Mesenchymal stem cell (in vitro differentiated cells and primary cell): ENCODE results near the gene CSRP1.
A peak's percentile ranks its signal among the peaks of the same experiment; 100 is the strongest.

Experiments used
- DNase-seq: peaks from one replicate; pipeline ENCODE4 v3.0.0-alpha.2; 2013
- H2AFZ ChIP-seq: one replicate; pipeline ENCODE4 v1.6.1; 2013; ENCODE audit warnings: low read depth, mild to moderate bottlenecking, control low read depth, inconsistent platforms, low read length, moderate library complexity
- H2AK5ac ChIP-seq: 2 replicates; pipeline ENCODE4 v1.6.1; 2013; ENCODE audit warnings: low read length, moderate library complexity, mild to moderate bottlenecking, inconsistent platforms; ENCODE audit not compliant: severe bottlenecking
- H2BK120ac ChIP-seq: one replicate; pipeline ENCODE4 v1.6.1; 2013; ENCODE audit warnings: low read depth, mild to moderate bottlenecking, inconsistent platforms, low read length, moderate library complexity
- H2BK12ac ChIP-seq, 2 experiments: one replicate each; pipeline ENCODE4 v1.6.1; 2013; ENCODE audit warnings: inconsistent platforms in 2 of 2, low read length in 2 of 2, mild to moderate bottlenecking in 2 of 2, moderate library complexity in 2 of 2, control low read depth in 1 of 2
- H2BK15ac ChIP-seq: one replicate; pipeline ENCODE4 v1.6.1; 2013; ENCODE audit warnings: mild to moderate bottlenecking, low read depth, inconsistent platforms; ENCODE audit not compliant: poor library complexity, severe bottlenecking
- H2BK5ac ChIP-seq: 2 replicates; pipeline ENCODE4 v1.6.1; 2013; ENCODE audit warnings: low read depth, mild to moderate bottlenecking, low read length, control low read depth, inconsistent platforms; ENCODE audit not compliant: poor library complexity, severe bottlenecking
- H3K14ac ChIP-seq, 2 experiments: one replicate each; pipeline ENCODE4 v1.6.1; 2013; ENCODE audit warnings: inconsistent platforms in 2 of 2, low read length in 2 of 2, control low read depth in 1 of 2, mild to moderate bottlenecking in 1 of 2, moderate library complexity in 1 of 2
- H3K18ac ChIP-seq, 2 experiments: one replicate each; pipeline ENCODE4 v1.6.1; 2013; ENCODE audit warnings: inconsistent platforms in 2 of 2, low read length in 2 of 2, control low read depth in 1 of 2, low read depth in 1 of 2, mild to moderate bottlenecking in 1 of 2
- H3K23ac ChIP-seq, 2 experiments: one replicate each; pipeline ENCODE4 v1.6.1; 2013; ENCODE audit warnings: inconsistent platforms in 2 of 2, low read length in 2 of 2, mild to moderate bottlenecking in 2 of 2, moderate library complexity in 2 of 2, control low read depth in 1 of 2
- H3K27ac ChIP-seq: 2 replicates; pipeline ENCODE4 v1.5.1; 2013; ENCODE audit warnings: mild to moderate bottlenecking, moderate library complexity, low read length, control low read depth, inconsistent platforms; ENCODE audit not compliant: poor library complexity, severe bottlenecking
- H3K27me3 ChIP-seq, 2 experiments: 2 replicates each; pipeline versions ENCODE4 v1.6.1 to v1.7.0; 2013; ENCODE audit warnings: low read length in 2 of 2, mild to moderate bottlenecking in 2 of 2, moderate library complexity in 2 of 2, control low read depth in 1 of 2, inconsistent platforms in 1 of 2; ENCODE audit not compliant: control insufficient read depth in 1 of 2, insufficient read depth in 1 of 2
- H3K36me3 ChIP-seq, 2 experiments: 2 replicates each; pipeline versions ENCODE4 v1.6.1 to v1.7.0; 2013; ENCODE audit warnings: low read length in 2 of 2, control low read depth in 1 of 2, inconsistent platforms in 1 of 2, low read depth in 1 of 2, mild to moderate bottlenecking in 1 of 2; ENCODE audit not compliant: insufficient read depth in 2 of 2, control insufficient read depth in 1 of 2
- H3K4ac ChIP-seq, 2 experiments: one replicate each; pipeline ENCODE4 v1.6.1; 2013; ENCODE audit warnings: inconsistent platforms in 2 of 2, low read length in 2 of 2, mild to moderate bottlenecking in 2 of 2, moderate library complexity in 2 of 2, control low read depth in 1 of 2, low read depth in 1 of 2
- H3K4me1 ChIP-seq: 2 replicates; pipeline ENCODE4 v1.6.1; 2013; ENCODE audit warnings: low read depth, low read length, control low read depth; ENCODE audit not compliant: control insufficient read depth, insufficient read depth
- H3K4me2 ChIP-seq: 2 replicates; pipeline ENCODE4 v1.6.1; 2013; ENCODE audit warnings: low read length, mild to moderate bottlenecking, inconsistent platforms; ENCODE audit not compliant: poor library complexity, severe bottlenecking
- H3K4me3 ChIP-seq, 2 experiments: 2 replicates each; pipeline versions ENCODE4 v1.5.1 to v1.7.0; 2013; ENCODE audit warnings: low read length in 2 of 2, mild to moderate bottlenecking in 2 of 2, control low read depth in 1 of 2, low read depth in 1 of 2; ENCODE audit not compliant: insufficient read depth in 1 of 2
- H3K79me1 ChIP-seq: replicated peaks from 2 replicates; pipeline ENCODE4 v1.6.1; 2013; ENCODE audit warnings: mild to moderate bottlenecking, control low read depth, low read length, inconsistent platforms; ENCODE audit not compliant: poor library complexity, severe bottlenecking
- H3K9ac ChIP-seq: 2 replicates; pipeline ENCODE4 v1.7.0; 2013; ENCODE audit warnings: mild to moderate bottlenecking, low read length, moderate library complexity
- H3K9me3 ChIP-seq: 2 replicates; pipeline ENCODE4 v1.7.0; 2013; ENCODE audit warnings: mild to moderate bottlenecking, low read length; ENCODE audit not compliant: control insufficient read depth
- H4K8ac ChIP-seq: one replicate; pipeline ENCODE4 v1.6.1; 2013; ENCODE audit warnings: inconsistent platforms, mild to moderate bottlenecking, low read length, moderate library complexity
- H4K91ac ChIP-seq: one replicate; pipeline ENCODE4 v1.6.1; 2013; ENCODE audit warnings: mild to moderate bottlenecking, low read length, inconsistent platforms
- WGBS: methylation state at CpG from one replicate; pipeline ENCODE4 v1.1.7; 2013; ENCODE audit warnings: mixed read lengths; 5-methylcytosine and 5-hydroxymethylcytosine counted together

CSRP1 gene

GRCh38 chr1:201461645-201462441 is 45.1 kb downstream of the CSRP1 start:
- peaks cover 58% of the 10 kb centered on the region for H3K4me1 ChIP-seq
- H3K4ac ChIP-seq = peak overlapping the region; percentile 54 to 90
- no peak overlapping the region for H2AFZ ChIP-seq
- peak overlapping the region in 1 of 2 experiments; percentile 78 for H3K14ac ChIP-seq
- peak; percentile 99 for DNase-seq
- H3K18ac ChIP-seq = peak overlapping the region; percentile 80 to 99
- WGBS = 27% methylated on average over 13 of the region's 13 CpGs
- peak overlapping the region; percentile 95 for H2AK5ac ChIP-seq
- peak overlapping the region; percentile 84 to 92 for H2BK12ac ChIP-seq
- H3K9ac ChIP-seq = peak overlapping the region; percentile 84
- peak overlapping the region; percentile 83 for H4K8ac ChIP-seq
- H3K36me3 ChIP-seq = peaks cover 30 to 31% of the 10 kb centered on the region in 2 experiments
- H2BK120ac ChIP-seq = peak overlapping the region; percentile 91
- H2BK15ac ChIP-seq = peak overlapping the region; percentile 29
- H3K9me3 ChIP-seq = no peaks in the 10 kb centered on the region
- H3K27ac ChIP-seq = peak overlapping the region; percentile 99
- H3K23ac ChIP-seq = peak overlapping the region in 1 of 2 experiments; percentile 59
- no peaks in the 10 kb centered on the region for H3K79me1 ChIP-seq
- H3K27me3 ChIP-seq = no peaks in the 10 kb centered on the region
- H4K91ac ChIP-seq = peak overlapping the region; percentile 97
- peak overlapping the region; percentile 18 for H3K4me2 ChIP-seq
- H3K4me3 ChIP-seq = peak overlapping the region in 1 of 2 experiments; percentile 67
- peak overlapping the region; percentile 92 for H2BK5ac ChIP-seq

- Histone ChIP-seq H2BK15ac (peak overlapping the region; percentile 29), H3K27me3 (no peaks in the 10 kb centered on the region), H4K8ac (peak overlapping the region; percentile 83), H3K9me3 (no peaks in the 10 kb centered on the region), H3K27ac (peak overlapping the region; percentile 99), H3K23ac (peak overlapping the region in 1 of 2 experiments; percentile 59), H2AK5ac (peak overlapping the region; percentile 95), H3K18ac (peak overlapping the region; percentile 79 to 99), H2BK12ac (peak overlapping the region; percentile 84 to 93), H2AFZ (no peak overlapping the region), H3K4me1 (peaks cover 59% of the 10 kb centered on the region), H3K4me2 (peak overlapping the region; percentile 18), H3K4ac (peak overlapping the region; percentile 54 to 90), H3K9ac (peak overlapping the region; percentile 84), H2BK120ac (peak overlapping the region; percentile 91), H3K79me1 (no peaks in the 10 kb centered on the region), H4K91ac (peak overlapping the region; percentile 97), H3K4me3 (peak overlapping the region in 1 of 2 experiments; percentile 67), H3K14ac (peak overlapping the region in 1 of 2 experiments; percentile 76), H3K36me3 (peaks cover 26 to 28% of the 10 kb centered on the region in 2 experiments), H2BK5ac (peak overlapping the region; percentile 92)
- DNase-seq = peak; percentile 99
- 25% methylated on average over 6 of the region's 8 CpGs for WGBS
Measured at GRCh38 chr1:201460814-201461644, 45.9 kb downstream of the CSRP1 start.

- DNase-seq = no peak
- Histone ChIP-seq H3K9ac (no peak overlapping the region), H3K4ac (peak overlapping the region; percentile 56 to 67), H3K23ac (no peak overlapping the region), H2BK120ac (peak overlapping the region; percentile 39), H3K27me3 (no peaks in the 10 kb centered on the region), H2AFZ (no peak overlapping the region), H2AK5ac (peak overlapping the region; percentile 45), H2BK5ac (no peak overlapping the region), H3K18ac (peak overlapping the region; percentile 72 to 73), H3K4me2 (no peak overlapping the region), H2BK12ac (peak overlapping the region; percentile 81 to 93), H3K79me1 (no peaks in the 10 kb centered on the region), H3K36me3 (peaks cover 14 to 17% of the 10 kb centered on the region in 2 experiments), H3K4me1 (peaks cover 57% of the 10 kb centered on the region), H3K14ac (peak overlapping the region in 1 of 2 experiments; percentile 89), H4K91ac (peak overlapping the region; percentile 67), H2BK15ac (peak overlapping the region; percentile 39), H3K27ac (no peak overlapping the region), H3K4me3 (no peak overlapping the region), H3K9me3 (no peaks in the 10 kb centered on the region), H4K8ac (peak overlapping the region; percentile 57)
- WGBS = 85% methylated on average over 5 of the region's 5 CpGs
Measured at GRCh38 chr1:201459775-201460174, 47.1 kb downstream of the CSRP1 start.
